CD4-positive, alpha-beta memory T cell (primary cell): Measurements from ENCODE around the gene HTRA2. TPM values are rescaled to one million over a fixed set of nuclear protein-coding genes. Genes with fewer than 3 reads are reported as not detected.
A peak's percentile ranks its signal among the peaks of the same experiment; 100 is the strongest.

ENCODE experiments used
- CTCF ChIA-PET: fragments of 350-600 bp; sonication (Branson Sonifier 250); formaldehyde crosslinking; loops from one replicate; lab custom pipeline; 2021; ENCODE audit warnings: inconsistent platforms; ENCODE audit not compliant: partially characterized antibody; lab: Charles Lee
- POLR2A ChIA-PET: fragments of 350-600 bp; sonication (Branson Sonifier 250); formaldehyde crosslinking; loops from one replicate; lab custom pipeline; 2021; ENCODE audit not compliant: partially characterized antibody; lab: Charles Lee
- DNase-seq, 5 donors: peaks; one replicate each; pipeline versions ENCODE4 v3.0.0 to v3.0.0-alpha.2; 2020 to 2022; ENCODE audit warnings: mixed read lengths in 1 of 5
- H3K27ac ChIP-seq: one replicate; pipeline ENCODE4 v1.7.0; 2013; ENCODE audit warnings: low read depth, low read length
- H3K27me3 ChIP-seq: 2 replicates; pipeline ENCODE4 v1.7.0; 2013; ENCODE audit warnings: mild to moderate bottlenecking, low read length, moderate library complexity; ENCODE audit not compliant: insufficient read depth
- H3K36me3 ChIP-seq: 2 replicates; pipeline ENCODE4 v1.7.0; 2013; ENCODE audit warnings: mild to moderate bottlenecking, low read length, moderate library complexity; ENCODE audit not compliant: insufficient read depth
- H3K4me1 ChIP-seq: 2 replicates; pipeline ENCODE4 v1.7.0; 2013; ENCODE audit warnings: mild to moderate bottlenecking, low read length, moderate library complexity; ENCODE audit not compliant: insufficient read depth
- H3K4me3 ChIP-seq, 2 donors: one replicate each; pipeline ENCODE4 v1.7.0; 2013; ENCODE audit warnings: low read length in 2 of 2, mild to moderate bottlenecking in 1 of 2
- H3K9me3 ChIP-seq, 2 donors: one replicate each; pipeline ENCODE4 v1.7.0; 2013; ENCODE audit warnings: low read length in 2 of 2, control low read depth in 1 of 2; ENCODE audit not compliant: control insufficient read depth in 1 of 2
- H3K27ac Mint-ChIP-seq, 7 donors: one replicate each; pipeline ENCODE4 v1.8.0; 2020 to 2021; ENCODE audit warnings: mixed read lengths in 7 of 7, mild to moderate bottlenecking in 6 of 7, inconsistent platforms in 3 of 7, moderate library complexity in 3 of 7
- H3K27me3 Mint-ChIP-seq, 2 donors: one replicate each; pipeline ENCODE4 v1.8.0; 2020 to 2021; ENCODE audit warnings: mixed read lengths in 2 of 2
- H3K36me3 Mint-ChIP-seq, 2 donors: one replicate each; pipeline ENCODE4 v1.8.0; 2020 to 2021; ENCODE audit warnings: mixed read lengths in 2 of 2, inconsistent platforms in 1 of 2, mild to moderate bottlenecking in 1 of 2
- H3K4me1 Mint-ChIP-seq, 4 donors: one replicate each; pipeline ENCODE4 v1.8.0; 2020 to 2021; ENCODE audit warnings: mixed read lengths in 4 of 4, mild to moderate bottlenecking in 1 of 4
- H3K4me3 Mint-ChIP-seq, 8 donors: one replicate each; pipeline ENCODE4 v1.8.0; 2020 to 2021; ENCODE audit warnings: mixed read lengths in 8 of 8, mild to moderate bottlenecking in 7 of 8, moderate library complexity in 6 of 8, inconsistent platforms in 3 of 8
- H3K9me3 Mint-ChIP-seq, 8 donors: one replicate each; pipeline ENCODE4 v1.8.0; 2020 to 2021; ENCODE audit warnings: mixed read lengths in 8 of 8, mild to moderate bottlenecking in 5 of 8, inconsistent platforms in 3 of 8, moderate library complexity in 1 of 8
- intact Hi-C: fragments of 100-400 bp; cut with micrococcal nuclease; formaldehyde crosslinking; loops from one replicate; pipeline ENCODE4 v1.15.1; 2023
- polyA plus RNA-seq, 2 donors: library from polyadenylated mRNA; unstranded; fragments of 300-500 nt; fragmentation: Illumina TruSeq; gene quantifications; one replicate each; pipeline ENCODE4 v1.2.3, GENCODE V29; 2021
- total RNA-seq, 2 experiments: library from RNA; stranded (reverse); gene quantifications; one replicate each; pipeline ENCODE4 v1.2.3, GENCODE V29; 2021

HTRA2 gene
- total and polyA plus RNA-seq, 4 experiments from 2014 or later, result 22.0 to 41.1 (median 32.8) TPM

DNA sequence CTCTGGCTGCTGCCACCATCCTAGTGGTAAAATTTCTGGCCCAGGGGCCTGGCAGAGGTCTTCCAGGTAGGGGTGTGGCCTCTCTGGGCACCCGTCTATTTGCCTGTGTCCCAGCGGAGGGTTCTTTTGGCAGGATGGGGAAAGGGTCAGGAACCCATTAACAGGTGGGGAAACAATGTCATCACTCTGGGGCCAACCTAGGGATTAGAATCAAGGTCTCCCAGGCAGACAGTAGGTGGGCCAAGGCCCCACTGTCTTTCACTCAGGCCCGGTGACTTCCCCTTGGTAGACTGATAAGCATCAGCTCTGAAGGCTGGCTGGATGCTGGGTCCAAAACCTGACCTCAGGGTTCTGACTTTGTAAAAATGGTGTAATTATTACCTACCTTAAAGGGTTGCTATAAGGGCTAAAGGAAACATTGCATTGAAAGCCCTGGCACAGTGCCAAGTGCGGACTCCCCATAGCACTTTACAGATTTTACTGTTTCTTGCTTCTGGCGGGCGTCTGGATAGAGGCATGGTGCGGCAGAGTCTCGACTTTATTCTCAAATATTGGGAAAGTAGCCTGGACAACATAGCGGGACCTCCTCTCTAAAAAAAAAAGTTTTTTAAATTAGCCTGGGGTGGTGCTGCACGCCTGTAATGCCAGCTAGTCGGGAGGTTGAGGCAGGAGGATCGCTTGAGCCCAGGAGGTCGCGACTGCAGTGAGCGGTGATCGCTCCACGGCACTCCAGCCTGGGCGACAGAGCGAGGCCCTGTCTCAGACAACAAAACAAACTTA, 32.5 kb upstream of the HTRA2 start:
- ChIA-PET POLR2A (interaction anchor here (0.6 to 8.0 kb wide), 10 partner anchors 9 to 505 kb away, joined by 3 to 28 read pairs (median 4); partner anchors contain the start of genes CCDC142, MRPL53, PCGF1 and TTC31), CTCF (interaction anchor here (1.3 to 2.3 kb wide), 2 partner anchors 15 to 91 kb away, joined by 5 to 9 read pairs; partner anchors contain the start of genes CCDC142 and TTC31)
- intact Hi-C loops, result no loop called here
- peaks cover 11 to 35% of the 10 kb centered on the region in 2 donors for H3K27me3 Mint-ChIP-seq
- no peak for DNase-seq
- H3K27ac ChIP-seq, result no peak overlapping the region
- peak overlapping the region in 1 of 2 donors; percentile 52 for H3K4me3 ChIP-seq
- H3K27ac Mint-ChIP-seq, result peak overlapping the region in 1 of 7 donors; percentile 31
- peaks cover 21% of the 10 kb centered on the region for H3K4me1 ChIP-seq
- peaks cover 22% of the 10 kb centered on the region for H3K36me3 ChIP-seq
- peaks cover 14 to 20% of the 10 kb centered on the region in 2 donors for H3K36me3 Mint-ChIP-seq
- H3K9me3 Mint-ChIP-seq, result no peaks in the 10 kb centered on the region
- H3K9me3 ChIP-seq, result no peaks in the 10 kb centered on the region
- H3K4me3 Mint-ChIP-seq, result peak overlapping the region; percentile 70 to 96 (median 88)
- peaks cover 20% of the 10 kb centered on the region for H3K27me3 ChIP-seq
- peaks cover 10 to 43% (median 22%) of the 10 kb centered on the region in 4 donors for H3K4me1 Mint-ChIP-seq

DNA sequence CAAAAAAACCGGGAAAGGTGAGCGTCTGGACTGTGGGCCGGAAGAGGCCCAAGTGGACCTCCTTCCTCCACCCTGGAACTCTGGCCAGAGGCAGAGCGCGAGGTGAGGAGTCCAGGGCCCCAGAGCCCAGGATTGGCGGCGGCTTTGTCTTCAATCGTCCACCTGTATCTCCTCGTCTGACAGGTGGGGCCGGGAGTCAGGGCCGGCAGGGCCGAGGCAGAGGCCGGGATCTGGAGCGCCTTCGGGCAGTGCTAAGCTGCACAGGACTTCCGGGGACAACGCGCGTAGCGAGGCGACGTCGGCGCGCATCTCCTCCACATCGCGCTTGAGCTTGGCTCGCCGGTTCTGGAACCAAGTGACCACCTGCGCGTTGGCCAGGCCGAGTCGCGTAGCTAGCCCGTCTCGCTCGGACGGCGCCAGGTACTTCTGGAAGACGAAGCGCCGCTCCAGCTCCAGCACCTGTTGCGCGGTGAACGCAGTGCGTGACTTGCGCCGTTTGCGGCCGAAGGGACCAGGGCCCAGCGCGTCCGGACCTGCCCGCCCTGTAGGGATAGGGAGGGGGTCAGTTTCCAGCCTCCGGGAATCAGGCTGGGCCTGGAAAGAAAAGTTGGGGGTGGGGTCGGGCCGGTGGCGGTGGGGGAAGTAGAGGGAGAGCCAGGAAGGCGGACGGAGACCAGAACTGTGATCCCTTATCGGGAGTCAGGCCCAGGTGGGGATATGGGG, 31.8 kb upstream of the HTRA2 start:
- Mint-ChIP-seq H3K4me3 (peak overlapping the region; percentile 78 to 96 (median 89)), H3K36me3 (peaks cover 8 to 14% of the 10 kb centered on the region in 2 donors), H3K9me3 (no peaks in the 10 kb centered on the region), H3K27me3 (peaks cover 13 to 40% of the 10 kb centered on the region in 2 donors), H3K4me1 (peaks cover 10 to 50% (median 29%) of the 10 kb centered on the region in 4 donors), H3K27ac (peak overlapping the region in 3 of 7 donors; percentile 39 to 63 (median 47))
- CTCF ChIA-PET, result interaction anchor here (1.3 to 2.3 kb wide), 2 partner anchors 15 to 90 kb away, joined by 5 to 9 read pairs; partner anchors contain the start of genes CCDC142 and TTC31
- Histone ChIP-seq H3K27me3 (peaks cover 28% of the 10 kb centered on the region), H3K4me1 (peaks cover 29% of the 10 kb centered on the region), H3K36me3 (peaks cover 14% of the 10 kb centered on the region), H3K4me3 (peak overlapping the region; percentile 52 to 64), H3K9me3 (no peaks in the 10 kb centered on the region), H3K27ac (no peak overlapping the region)
- intact Hi-C loops, result no loop called here
- POLR2A ChIA-PET, result interaction anchor here (0.6 to 8.0 kb wide), 8 partner anchors 9 to 76 kb away, joined by 3 to 28 read pairs (median 6); partner anchors contain the start of genes CCDC142, MRPL53, PCGF1 and TTC31
- peak in 1 of 5 donors; percentile 24 for DNase-seq

DNA sequence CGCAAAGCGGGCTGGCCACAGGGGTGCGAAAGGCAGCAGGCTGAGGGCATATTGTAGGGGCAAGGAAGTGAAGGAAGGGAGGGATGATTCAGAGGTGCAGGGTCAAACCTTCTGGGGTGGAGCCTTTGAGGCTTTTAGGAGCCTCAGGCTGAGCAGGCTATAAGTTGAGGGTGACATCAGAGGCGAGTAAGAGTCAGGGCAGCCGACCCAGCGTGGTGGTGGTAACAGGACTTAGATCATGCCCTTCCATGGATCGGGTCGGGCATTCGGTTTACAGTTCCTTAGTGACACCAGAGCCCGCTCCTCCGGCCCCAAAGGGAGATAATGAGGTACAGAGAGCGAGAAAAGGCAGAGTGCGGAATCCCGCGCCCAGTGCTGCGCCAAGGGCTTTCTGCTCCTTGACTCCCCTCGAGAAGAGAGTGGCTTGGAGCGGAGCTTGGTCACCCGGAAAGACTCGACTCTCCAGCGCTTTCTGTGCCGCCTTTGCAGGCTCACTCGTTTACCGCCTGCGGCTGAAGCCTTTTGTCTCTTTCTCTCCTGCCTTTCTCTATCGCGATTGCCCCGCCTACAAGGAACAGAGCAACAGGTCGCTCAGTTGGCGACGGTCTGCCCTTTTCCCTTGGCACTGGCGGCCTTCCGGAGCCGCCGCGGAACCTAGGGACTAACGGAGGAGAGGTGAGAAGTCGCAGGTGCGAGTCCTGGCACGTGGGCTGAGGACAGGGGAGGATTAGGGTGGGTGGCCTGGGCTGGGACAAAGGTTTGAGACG, 31.1 kb upstream of the HTRA2 start:
- peaks cover 7% of the 10 kb centered on the region for H3K36me3 ChIP-seq
- Mint-ChIP-seq H3K27ac (peak overlapping the region in 4 of 7 donors; percentile 32 to 63 (median 43)), H3K9me3 (no peaks in the 10 kb centered on the region), H3K36me3 (peaks cover under 1 to 9% of the 10 kb centered on the region in 2 donors), H3K27me3 (peaks cover 15 to 45% of the 10 kb centered on the region in 2 donors), H3K4me1 (peaks cover 10 to 56% (median 34%) of the 10 kb centered on the region in 4 donors), H3K4me3 (peak overlapping the region; percentile 78 to 96 (median 89))
- DNase-seq, result peak in 3 of 5 donors; percentile 14 to 29 (median 19)
- intact Hi-C loops, result no loop called here
- peaks cover 31% of the 10 kb centered on the region for H3K27me3 ChIP-seq
- peaks cover 36% of the 10 kb centered on the region for H3K4me1 ChIP-seq
- H3K27ac ChIP-seq, result no peak overlapping the region
- POLR2A ChIA-PET, result interaction anchor here (0.9 to 8.0 kb wide), 7 partner anchors 9 to 40 kb away, joined by 3 to 28 read pairs (median 9); partner anchors contain the start of genes CCDC142, MRPL53, PCGF1 and TTC31
- CTCF ChIA-PET, result interaction anchor here (1.3 to 2.3 kb wide), 2 partner anchors 16 to 89 kb away, joined by 5 to 9 read pairs; partner anchors contain the start of genes CCDC142 and TTC31
- peak overlapping the region; percentile 52 to 64 for H3K4me3 ChIP-seq
- H3K9me3 ChIP-seq, result no peaks in the 10 kb centered on the region

DNA sequence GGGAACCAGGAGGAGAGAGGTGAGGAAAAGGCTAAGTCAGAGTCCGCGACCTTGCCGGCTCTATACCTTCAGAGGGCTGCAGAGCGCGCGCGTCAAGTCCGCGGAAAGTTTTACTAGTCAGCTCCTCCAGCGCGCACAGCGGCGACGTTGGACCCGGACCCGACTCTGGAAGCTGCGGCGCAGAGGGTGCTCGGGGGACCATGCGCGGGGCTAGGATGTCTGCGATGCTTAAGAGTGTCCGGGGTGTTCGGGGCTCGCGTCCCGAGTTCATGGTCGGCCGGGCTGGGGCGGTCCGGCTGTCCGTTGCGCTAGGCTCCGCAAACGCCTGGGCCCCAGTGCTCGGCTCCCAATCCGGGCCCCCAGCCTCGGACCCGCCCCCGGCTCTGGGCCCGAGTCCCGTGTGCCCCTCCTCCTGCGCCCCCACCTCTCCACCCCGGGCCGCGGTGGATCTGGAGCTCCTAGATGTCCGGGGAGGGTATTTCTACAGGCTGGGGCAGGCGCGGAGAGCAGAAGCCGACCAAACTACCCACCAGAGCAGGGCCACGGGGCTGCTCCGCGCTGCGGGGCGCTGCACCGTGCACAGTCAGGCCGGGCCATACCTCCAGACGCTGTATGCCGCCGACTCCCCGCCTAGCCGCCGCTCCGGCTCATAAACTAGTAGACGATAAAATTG, 30.3 kb upstream of the HTRA2 start, which contains the start of gene LBX2:
Gene LBX2, minus strand, starts transcription at position 337 of the 673 bp plus-strand sequence. Its CDS starts 66 bp downstream, at position 271.
- Mint-ChIP-seq H3K4me1 (peaks cover 12 to 63% (median 39%) of the 10 kb centered on the region in 4 donors), H3K36me3 (peaks cover 3 to 4% of the 10 kb centered on the region in 2 donors), H3K9me3 (no peaks in the 10 kb centered on the region), H3K4me3 (peak within 1 kb of the TSS; percentile 78 to 96 (median 89)), H3K27me3 (peaks cover 22 to 52% of the 10 kb centered on the region in 2 donors), H3K27ac (peak within 1 kb of the TSS in 5 of 7 donors; percentile 30 to 63 (median 39))
- DNase-seq, result no peak
- Histone ChIP-seq H3K27ac (no peak within 1 kb of the TSS), H3K4me3 (peak within 1 kb of the TSS; percentile 52 to 64), H3K4me1 (peaks cover 37% of the 10 kb centered on the region), H3K36me3 (no peaks in the 10 kb centered on the region), H3K9me3 (no peaks in the 10 kb centered on the region), H3K27me3 (peaks cover 39% of the 10 kb centered on the region)
- intact Hi-C loops, result no loop called here
- ChIA-PET POLR2A (interaction anchor here (0.6 to 8.0 kb wide), 5 partner anchors 16 to 565 kb away, joined by 3 to 28 read pairs (median 7); partner anchors contain the start of genes CCDC142, MRPL53, TTC31 and WBP1), CTCF (interaction anchor here (2.3 kb wide), 1 partner anchor 88 kb away, joined by 9 read pairs; no protein-coding TSS in a partner anchor)

DNA sequence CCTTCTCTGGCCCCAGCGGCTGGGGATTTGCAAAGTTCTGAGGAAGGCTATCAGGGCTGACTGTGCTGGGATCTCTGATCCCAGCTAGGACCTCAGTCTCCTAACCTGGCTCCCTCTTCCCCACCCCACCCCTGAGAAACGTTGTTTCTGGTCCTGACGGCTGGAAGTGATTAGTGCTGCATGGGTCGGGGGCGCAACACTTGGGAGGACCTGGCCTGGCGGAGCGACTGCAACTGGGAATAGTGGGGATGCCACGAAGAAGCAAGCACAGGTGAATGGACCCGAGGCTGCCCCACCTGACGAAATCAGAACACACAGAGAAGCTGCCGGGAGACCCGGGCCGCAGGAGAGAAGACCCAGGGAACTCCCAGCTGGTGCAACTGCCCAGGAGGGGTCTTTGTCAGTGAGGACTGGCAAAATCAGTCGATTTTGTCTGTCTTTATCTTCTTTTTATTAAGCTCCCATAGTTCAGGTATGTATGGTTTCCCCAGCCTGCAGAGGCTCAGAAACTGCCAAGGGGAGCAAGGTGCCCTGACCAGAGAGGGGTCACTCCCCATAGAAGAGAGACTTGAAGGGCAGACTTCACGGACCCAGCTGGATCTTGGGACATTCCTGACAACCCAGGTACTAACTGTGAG, 29.7 kb upstream of the HTRA2 start:
- Mint-ChIP-seq H3K36me3 (peaks cover 10% of the 10 kb centered on the region in 2 donors), H3K27me3 (peaks cover 24 to 58% of the 10 kb centered on the region in 2 donors), H3K4me3 (peak overlapping the region in 6 of 8 donors; percentile 2 to 74 (median 44)), H3K27ac (peak overlapping the region in 1 of 7 donors; percentile 30), H3K9me3 (no peaks in the 10 kb centered on the region), H3K4me1 (peaks cover 13 to 69% (median 43%) of the 10 kb centered on the region in 4 donors)
- ChIA-PET CTCF (interaction anchor here (1.2 to 1.3 kb wide), 2 partner anchors 58 to 86 kb away, joined by 3 read pairs; no protein-coding TSS in a partner anchor), POLR2A (interaction anchor here (0.6 to 8.0 kb wide), 9 partner anchors 11 to 566 kb away, joined by 3 to 28 read pairs (median 6); partner anchors contain the start of genes AUP1, CCDC142, HTRA2 and MRPL53)
- peaks cover 6% of the 10 kb centered on the region for H3K36me3 ChIP-seq
- intact Hi-C loops, result no loop called here
- H3K27me3 ChIP-seq, result peaks cover 41% of the 10 kb centered on the region
- H3K27ac ChIP-seq, result no peak overlapping the region
- no peak for DNase-seq
- peaks cover 37% of the 10 kb centered on the region for H3K4me1 ChIP-seq
- no peaks in the 10 kb centered on the region for H3K9me3 ChIP-seq
- no peak overlapping the region for H3K4me3 ChIP-seq
